Brain microvascular endothelial cell (primary cell): ENCODE data around the gene TRPC1.

Source experiments
- DNase-seq: peaks from one replicate; pipeline ENCODE4 v3.0.0-alpha.2; 2020
- H3K27ac ChIP-seq: fragments of 250-450 bp; sonication (Bioruptor Pico); 2 replicates; pipeline ENCODE4 v1.5.1; 2020; ENCODE audit warnings: mild to moderate bottlenecking, moderate library complexity
- H3K27me3 ChIP-seq: fragments of 250-450 bp; sonication (Bioruptor Pico); replicated peaks from 2 replicates; pipeline ENCODE4 v1.5.1; 2020; ENCODE audit warnings: mild to moderate bottlenecking
- H3K36me3 ChIP-seq: fragments of 250-450 bp; sonication (Bioruptor Pico); replicated peaks from 2 replicates; pipeline ENCODE4 v1.5.1; 2020; ENCODE audit warnings: mild to moderate bottlenecking
- H3K4me3 ChIP-seq: 2 replicates; pipeline ENCODE4 v1.5.1; 2011; ENCODE audit warnings: low read depth, mild to moderate bottlenecking, control low read depth, low read length, moderate library complexity
- in situ Hi-C: cut with HindIII; loops from 2 replicates; pipeline ENCODE4 v1.10.0; 2017; ENCODE audit warnings: low sequenced_read_pairs, low pct_ligation_motif_present
- TF ChIP-seq, protein P1 (sequence below): IDR thresholded peaks from 2 replicates; pipeline ENCODE4 v1.5.1; 2011; ENCODE audit warnings: low read depth, mild to moderate bottlenecking, moderate library complexity, low read length, control low read depth, inconsistent platforms; ENCODE audit errors: missing control alignments

TRPC1 gene

DNA sequence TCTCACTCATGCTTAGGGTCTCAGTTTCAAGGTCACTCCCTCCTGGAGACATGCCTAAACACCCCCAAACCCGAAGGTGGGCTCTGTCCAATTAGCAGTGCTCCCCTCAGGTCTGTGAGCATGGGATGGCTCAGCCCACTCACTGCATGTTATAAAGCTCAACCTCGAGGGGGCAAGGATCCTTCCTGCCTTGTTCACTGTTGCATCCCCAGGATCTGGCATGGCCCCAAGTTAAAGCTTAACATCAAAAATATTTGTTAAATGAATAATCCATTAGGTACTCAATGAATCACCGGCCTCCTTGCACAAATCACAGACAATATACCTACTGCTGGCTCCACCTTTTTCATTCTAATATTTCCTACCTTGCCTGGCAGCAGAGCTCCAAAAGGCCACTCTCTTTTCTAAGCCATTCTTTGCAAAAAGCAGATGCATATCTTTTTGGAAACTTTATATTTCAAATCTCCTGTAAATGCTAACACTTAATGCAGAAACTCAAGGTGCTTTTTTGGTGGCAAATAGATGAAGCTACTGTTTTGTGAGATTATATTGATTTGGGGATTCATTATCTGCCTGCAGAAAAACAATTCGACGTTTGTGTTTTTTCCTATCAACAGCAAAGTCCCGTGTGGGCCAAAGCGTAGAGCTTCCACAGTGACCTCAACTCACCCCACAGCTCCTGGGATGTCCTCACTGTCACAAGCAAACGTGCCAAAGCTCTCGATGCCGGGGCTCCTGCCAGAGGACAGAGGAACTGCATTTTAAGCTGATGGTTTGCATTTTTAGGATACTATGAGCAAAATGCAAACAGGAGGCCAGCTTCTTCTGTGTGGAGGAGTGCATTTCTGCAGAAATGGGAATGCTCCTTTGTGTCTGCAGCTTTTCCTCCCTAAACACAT, 129.7 kb downstream of the TRPC1 start:
- in situ Hi-C loops, result no loop called here
- H3K36me3 ChIP-seq, result no peaks in the 10 kb centered on the region
- H3K4me3 ChIP-seq, result no peak overlapping the region
- no peak overlapping the region for H3K27ac ChIP-seq
- DNase-seq, result peak; percentile 73
- no peaks in the 10 kb centered on the region for H3K27me3 ChIP-seq
- TF ChIP-seq, protein P1, sequence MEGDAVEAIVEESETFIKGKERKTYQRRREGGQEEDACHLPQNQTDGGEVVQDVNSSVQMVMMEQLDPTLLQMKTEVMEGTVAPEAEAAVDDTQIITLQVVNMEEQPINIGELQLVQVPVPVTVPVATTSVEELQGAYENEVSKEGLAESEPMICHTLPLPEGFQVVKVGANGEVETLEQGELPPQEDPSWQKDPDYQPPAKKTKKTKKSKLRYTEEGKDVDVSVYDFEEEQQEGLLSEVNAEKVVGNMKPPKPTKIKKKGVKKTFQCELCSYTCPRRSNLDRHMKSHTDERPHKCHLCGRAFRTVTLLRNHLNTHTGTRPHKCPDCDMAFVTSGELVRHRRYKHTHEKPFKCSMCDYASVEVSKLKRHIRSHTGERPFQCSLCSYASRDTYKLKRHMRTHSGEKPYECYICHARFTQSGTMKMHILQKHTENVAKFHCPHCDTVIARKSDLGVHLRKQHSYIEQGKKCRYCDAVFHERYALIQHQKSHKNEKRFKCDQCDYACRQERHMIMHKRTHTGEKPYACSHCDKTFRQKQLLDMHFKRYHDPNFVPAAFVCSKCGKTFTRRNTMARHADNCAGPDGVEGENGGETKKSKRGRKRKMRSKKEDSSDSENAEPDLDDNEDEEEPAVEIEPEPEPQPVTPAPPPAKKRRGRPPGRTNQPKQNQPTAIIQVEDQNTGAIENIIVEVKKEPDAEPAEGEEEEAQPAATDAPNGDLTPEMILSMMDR, result peak; percentile 14

DNA sequence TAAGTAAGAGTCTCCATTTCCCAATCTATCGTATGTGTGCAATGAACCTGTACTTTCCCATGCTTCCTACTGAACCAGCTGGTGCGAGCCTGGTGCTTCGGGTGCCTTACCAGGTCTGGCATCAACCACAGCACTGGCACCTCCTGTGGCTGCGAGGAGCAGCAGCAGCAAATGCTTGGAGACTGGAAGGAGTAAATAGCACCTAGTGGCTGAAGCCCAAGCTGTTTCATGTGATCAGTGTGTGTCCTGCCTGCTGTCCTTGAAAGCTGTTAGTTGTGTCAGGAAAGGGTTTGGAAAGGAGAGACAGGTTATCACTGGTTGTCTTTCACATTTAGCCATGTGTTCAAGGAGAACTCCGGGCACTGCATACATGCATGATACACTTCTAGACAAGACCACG, 133.2 kb downstream of the TRPC1 start:
- Histone ChIP-seq H3K27ac (no peak overlapping the region), H3K27me3 (no peaks in the 10 kb centered on the region), H3K36me3 (no peaks in the 10 kb centered on the region), H3K4me3 (no peak overlapping the region)
- DNase-seq, result no peak
- in situ Hi-C loops, result no loop called here
- TF ChIP-seq, protein P1, result peak; percentile 47
